Endothelial cell of umbilical vein (primary cell): Measurements from ENCODE around the gene PRSS21. TPM values are rescaled to one million over a fixed set of nuclear protein-coding genes. Genes with fewer than 3 reads are reported as not detected.

Source experiments
- BruUV-seq: library from RNA; stranded (reverse); fragments of 400-500 nt; replicated peaks from 2 replicates; lab custom pipeline; 2021; lab: Mats Ljungman, UMichigan
- CTCF ChIA-PET: fragments of 300-600, 350-600 bp; sonication (Branson Sonifier 250); formaldehyde crosslinking; loops from one replicate; lab custom pipeline; 2021; ENCODE audit warnings: antibody characterized with exemption, inconsistent platforms; lab: Charles Lee
- POLR2A ChIA-PET: fragments of 300-600, 350-600 bp; sonication (Branson Sonifier 250); formaldehyde crosslinking; loops from one replicate; lab custom pipeline; 2021; ENCODE audit warnings: antibody characterized with exemption, inconsistent platforms; lab: Charles Lee
- DNase-seq: peaks from one replicate; pipeline ENCODE4 v3.0.0-alpha.2; 2011; ENCODE audit warnings: low read depth, low spot score
- FAIRE-seq: peaks from 2 replicates; lab custom pipeline; 2011; peaks lifted over from hg19 to GRCh38; lab: Jason Lieb, UNC
- H2AFZ ChIP-seq: 2 replicates; pipeline ENCODE4 v1.6.0; 2012; ENCODE audit warnings: low read depth, low read length, control low read depth, inconsistent platforms
- H3K27ac ChIP-seq: 2 replicates; pipeline ENCODE4 v1.5.1; 2011; ENCODE audit warnings: low read depth, mild to moderate bottlenecking, control low read depth, low read length, moderate library complexity; ENCODE audit not compliant: insufficient read depth
- H3K27me3 ChIP-seq, 2 experiments: 2 replicates each; pipeline versions ENCODE4 v1.6.0 to v1.6.1; 2011; ENCODE audit warnings: low read length in 2 of 2, mixed read lengths in 1 of 2; ENCODE audit not compliant: control insufficient read depth in 2 of 2, insufficient read depth in 2 of 2
- H3K36me3 ChIP-seq, 2 experiments: 2 replicates in 1 of 2; 3 replicates in 1 of 2; pipeline ENCODE4 v1.5.1; 2011; ENCODE audit warnings: low read length in 2 of 2, mild to moderate bottlenecking in 1 of 2, moderate library complexity in 1 of 2; ENCODE audit not compliant: control insufficient read depth in 2 of 2, insufficient read depth in 2 of 2; ENCODE audit errors: extremely low read depth in 1 of 2
- H3K4me1 ChIP-seq: 3 replicates; pipeline ENCODE4 v1.5.1; 2011; ENCODE audit warnings: mild to moderate bottlenecking, low read length; ENCODE audit not compliant: control insufficient read depth, insufficient read depth; ENCODE audit errors: extremely low read depth
- H3K4me2 ChIP-seq: 2 replicates; pipeline ENCODE4 v1.6.1; 2011; ENCODE audit warnings: low read length, control low read depth, mixed read lengths; ENCODE audit not compliant: insufficient read depth
- H3K4me3 ChIP-seq, 3 experiments: fragments of 200-600 bp in 1 of 3; sonication (generic), shearing (Covaris generic) in 1 of 3; replicated peaks in 1 of 3; 2 replicates each; pipeline ENCODE4 v1.5.1; 2011 to 2016; ENCODE audit warnings: control low read depth in 3 of 3, low read length in 3 of 3, mild to moderate bottlenecking in 2 of 3, inconsistent platforms in 1 of 3, low read depth in 1 of 3, moderate library complexity in 1 of 3; ENCODE audit not compliant: insufficient read depth in 1 of 3
- H3K79me2 ChIP-seq: 2 replicates; pipeline ENCODE4 v1.6.0; 2012; ENCODE audit warnings: low read length, inconsistent platforms; ENCODE audit not compliant: control insufficient read depth, insufficient read depth
- H3K9ac ChIP-seq: replicated peaks from 2 replicates; pipeline ENCODE3; 2011; ENCODE audit warnings: low read length, control low read depth; ENCODE audit not compliant: insufficient read depth; ENCODE audit errors: extremely low read depth
- H3K9me1 ChIP-seq: replicated peaks from 3 replicates; pipeline ENCODE4 v1.6.0; 2011; ENCODE audit warnings: mild to moderate bottlenecking, low read length; ENCODE audit not compliant: control insufficient read depth, insufficient read depth; ENCODE audit errors: extremely low read depth
- H3K9me3 ChIP-seq: replicated peaks from 2 replicates; pipeline ENCODE4 v1.5.1; 2012; ENCODE audit warnings: low read length, inconsistent platforms; ENCODE audit not compliant: control insufficient read depth, insufficient read depth
- H4K20me1 ChIP-seq: replicated peaks from 2 replicates; pipeline ENCODE3; 2011; ENCODE audit warnings: mild to moderate bottlenecking, low read length; ENCODE audit not compliant: control insufficient read depth, insufficient read depth; ENCODE audit errors: extremely low read depth
- CTCF ChIP-seq, 2 donors: IDR thresholded peaks; 1 replicate in 1 of 2; 2 replicates in 1 of 2; pipeline ENCODE4 v1.5.1; 2011; ENCODE audit warnings: low read length in 2 of 2, mild to moderate bottlenecking in 2 of 2, moderate library complexity in 2 of 2, control low read depth in 1 of 2, inconsistent platforms in 1 of 2, low read depth in 1 of 2; ENCODE audit not compliant: insufficient read depth in 1 of 2; ENCODE audit errors: extremely low read depth in 1 of 2
- EZH2 ChIP-seq: IDR thresholded peaks from 2 replicates; pipeline ENCODE4 v1.6.1; 2012; ENCODE audit warnings: borderline replicate concordance, low read depth, mild to moderate bottlenecking, moderate library complexity, low read length, inconsistent platforms; ENCODE audit not compliant: severe bottlenecking
- FOS ChIP-seq: IDR thresholded peaks from 2 replicates; pipeline ENCODE4 v1.6.1; 2011; ENCODE audit warnings: mild to moderate bottlenecking, low read length, moderate library complexity, borderline replicate concordance; ENCODE audit not compliant: insufficient read depth
- GATA2 ChIP-seq: IDR thresholded peaks from 2 replicates; pipeline ENCODE4 v1.7.0; 2011; ENCODE audit warnings: low read depth, mild to moderate bottlenecking, moderate library complexity, mixed read lengths, low read length; ENCODE audit not compliant: insufficient read length, insufficient read depth
- MAX ChIP-seq: IDR thresholded peaks from 2 replicates; pipeline ENCODE4 v1.6.1; 2011; ENCODE audit not compliant: insufficient read depth, insufficient read length
- MYC ChIP-seq: IDR thresholded peaks from one replicate; pipeline ENCODE4 v1.6.1; 2011; ENCODE audit warnings: mild to moderate bottlenecking, low read depth, low read length
- POLR2A ChIP-seq: IDR thresholded peaks from 2 replicates; pipeline ENCODE4 v1.6.1; 2012; ENCODE audit warnings: low read depth, mild to moderate bottlenecking, control low read depth, low read length
- POLR2AphosphoS5 ChIP-seq: IDR thresholded peaks from 2 replicates; pipeline ENCODE4 v1.6.1; 2012; ENCODE audit warnings: low read depth, mild to moderate bottlenecking, control low read depth, low read length, moderate library complexity; ENCODE audit not compliant: insufficient read depth
- dilution Hi-C: fragments of 300-500 bp; cut with MboI; formaldehyde crosslinking; loops from one replicate; pipeline ENCODE4 v1.15.0; 2019; ENCODE audit warnings: low sequenced_read_pairs; ENCODE audit not compliant: extremely low pct_ligation_motif_present
- intact Hi-C: fragments of 100-400 bp; cut with micrococcal nuclease; formaldehyde crosslinking; loops from one replicate; pipeline ENCODE4 v1.10.0; 2022
- polyA plus RNA-seq, 4 experiments: library from polyadenylated mRNA; depleted of rRNA in 3 of 4; stranded (reverse) in 3 of 4; unstranded in 1 of 4; fragments of >200 nt; gene quantifications; 2 replicates each; pipeline versions ENCODE4 v1.2.1 to v1.2.3, GENCODE V29; 2011 to 2012; ENCODE audit warnings: missing spikeins in 1 of 4
- total RNA-seq: library from RNA; stranded (reverse); gene quantifications from 2 replicates; pipeline ENCODE4 v1.2.3, GENCODE V29; 2021

PRSS21 gene
- total and polyA plus RNA-seq, 2 donors (not counting 3 experiments of a cell fraction or from before 2014, with no cell fraction given): 0.28 TPM; not detected in 1

GRCh38 chr16:2775765-2776499 is 41.1 kb upstream of the PRSS21 start:
- peak; percentile 7 for DNase-seq
- intact Hi-C loops (loop anchor here (5.0 to 10.0 kb wide), 3 partner anchors 59 to 141 kb away; partner anchors contain the start of genes KCTD5 and ZG16B), dilution Hi-C loops (no loop called here)
- FAIRE-seq: peak; percentile 55
- Histone ChIP-seq H3K27me3 (no peaks in the 10 kb centered on the region), H3K9me3 (no peaks in the 10 kb centered on the region), H3K4me1 (peaks cover 8% of the 10 kb centered on the region), H3K4me3 (peak overlapping the region; percentile 41 to 96 (median 65)), H3K4me2 (peak overlapping the region; percentile 82), H4K20me1 (no peaks in the 10 kb centered on the region), H3K9ac (peak overlapping the region; percentile 54), H3K9me1 (no peaks in the 10 kb centered on the region), H3K27ac (no peak overlapping the region), H2AFZ (no peak overlapping the region), H3K36me3 (peaks cover 2 to 17% of the 10 kb centered on the region in 2 experiments), H3K79me2 (peaks cover 18% of the 10 kb centered on the region)
- ChIA-PET CTCF (interaction anchor here (1.5 to 4.5 kb wide), 2 partner anchors 63 to 92 kb away, joined by 8 to 20 read pairs; no protein-coding TSS in a partner anchor), POLR2A (no interaction called here)
- TF ChIP-seq GATA2: no peak
- TF ChIP-seq POLR2A: no peak
- no peak for TF ChIP-seq EZH2
- no peak for TF ChIP-seq CTCF (IDR thresholded peaks at IDR 0.05; ENCODE audit: extremely low read depth in 1 of 2, insufficient read depth in 1 of 2, low read depth in 1 of 2, low read length in 2 of 2)
- TF ChIP-seq FOS: no peak
- TF ChIP-seq MYC: no peak
- no peak for TF ChIP-seq MAX
- no peak for TF ChIP-seq POLR2AphosphoS5
- BruUV-seq: TSS peak; percentile 16
